Measurements from ENCODE around the gene ZNF688.
A peak's percentile ranks its signal among the peaks of the same experiment; 100 is the strongest.
"Not testable (repeated sequence)": the region's sequence is repeated elsewhere in the genome, so short reads cannot be mapped to it uniquely, and the experiment has no call there.

ZNF688 gene

GRCh38 chr16:30533748-30534367, 37.7 kb downstream of the ZNF688 start:
- DNase-seq (ENCODE audit: low read depth in 2 of 2) = no peak

DNA sequence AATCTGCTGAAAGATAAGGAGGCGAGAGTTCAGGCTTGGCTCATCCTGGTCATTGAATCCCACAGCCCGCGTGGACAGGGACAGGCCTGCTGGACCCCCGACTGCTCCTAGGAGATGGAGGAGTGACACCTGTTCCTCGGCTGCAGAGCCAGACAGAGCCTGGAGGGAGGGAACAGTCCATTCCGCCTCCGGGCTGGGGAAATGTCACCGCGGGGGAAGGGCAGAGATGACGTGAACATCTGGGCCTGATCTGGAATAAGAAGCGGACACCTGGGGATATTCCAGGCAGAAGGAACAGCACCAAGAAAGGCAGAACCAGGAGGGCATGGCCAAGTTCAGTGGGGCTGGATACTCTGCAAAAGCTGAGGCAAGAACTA, 38.4 kb downstream of the ZNF688 start:
- DNase-seq (ENCODE audit: low read depth in 2 of 2) = no peak

DNA sequence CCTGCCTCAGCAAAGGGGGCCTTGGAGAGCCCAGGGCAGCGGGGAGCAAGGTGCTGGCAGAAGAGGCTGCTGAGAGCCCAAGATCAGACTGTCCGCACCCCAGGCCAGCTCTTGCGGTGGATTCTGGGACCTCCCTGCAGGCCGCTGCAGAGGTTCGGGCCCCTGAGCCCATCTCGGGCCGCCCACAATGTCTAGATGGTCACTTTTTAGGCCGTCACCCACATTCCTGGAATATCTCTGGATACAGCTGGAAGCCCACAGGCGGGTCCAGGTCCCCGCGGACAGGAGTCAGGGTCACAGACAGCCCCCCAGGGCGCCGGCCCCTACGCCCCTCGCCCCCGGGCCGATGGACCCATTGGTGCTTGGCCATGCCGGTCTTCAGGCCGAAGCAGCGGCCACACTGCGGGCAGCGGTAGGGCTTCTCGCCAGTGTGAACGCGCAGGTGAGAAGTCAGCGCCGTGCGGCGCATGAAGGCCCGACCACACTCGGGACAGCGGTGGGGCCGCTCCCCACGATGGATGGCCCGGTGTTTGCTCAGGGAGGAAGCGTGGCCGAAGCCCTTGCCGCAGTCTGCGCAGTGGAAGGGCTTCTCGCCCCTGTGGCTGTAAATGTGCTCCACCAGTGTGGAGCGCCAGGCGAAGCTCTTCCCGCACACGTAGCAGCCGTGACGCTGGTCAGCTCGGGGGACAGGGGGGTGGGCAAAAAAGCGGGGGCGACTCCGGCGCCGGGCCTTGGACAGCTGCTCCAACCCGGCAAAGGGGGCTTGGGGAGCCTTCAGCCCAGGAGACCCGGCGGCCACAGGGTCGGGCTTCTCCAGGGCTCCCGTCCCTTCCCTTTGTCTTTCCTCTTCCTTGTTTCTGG, 39.0 kb downstream of the ZNF688 start:
- DNase-seq (ENCODE audit: low read depth in 2 of 2) = no peak

DNA sequence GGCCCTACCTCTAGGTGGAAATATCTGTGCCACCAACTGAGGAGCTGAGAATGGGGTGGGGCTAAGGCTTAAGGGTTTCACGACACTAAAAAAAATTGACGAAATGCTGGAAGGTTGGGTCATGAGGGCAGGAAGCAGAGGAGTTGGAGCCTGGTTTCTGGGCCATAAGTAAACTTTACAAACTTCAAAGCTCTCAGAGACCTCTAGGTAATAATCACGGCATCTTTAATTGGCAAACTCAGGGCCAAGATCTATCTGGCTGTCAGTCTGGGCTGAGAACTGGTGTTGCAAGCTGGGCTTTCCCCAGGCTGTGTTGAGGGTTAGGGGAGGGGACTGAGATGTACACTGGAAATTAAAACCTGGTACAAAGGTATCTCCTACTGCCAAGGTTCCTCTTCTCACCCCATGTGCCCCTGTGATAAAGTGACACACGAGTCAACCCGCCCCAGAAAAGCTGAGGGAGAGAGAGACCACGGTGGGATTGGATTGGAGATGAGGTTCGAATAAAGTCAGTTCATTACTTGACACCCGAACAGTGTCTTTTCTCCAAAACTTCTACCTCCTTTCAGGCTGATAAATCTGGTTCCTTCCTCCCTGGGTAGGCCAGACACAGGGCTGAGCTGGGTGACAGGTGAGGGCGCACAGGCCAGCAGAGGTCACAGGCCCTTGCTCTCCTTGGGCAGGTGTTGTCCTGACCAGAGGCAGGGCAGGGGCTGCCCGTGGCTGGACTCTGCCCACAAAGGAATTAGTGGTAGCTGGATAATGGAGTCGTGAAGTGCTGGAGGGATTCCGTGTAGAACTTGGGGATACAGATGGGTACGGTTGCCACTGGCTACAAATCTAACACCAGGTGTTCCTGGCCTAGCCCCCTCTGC, 41.1 kb downstream of the ZNF688 start:
- no peak for DNase-seq (ENCODE audit: low read depth in 2 of 2)

GRCh38 chr16:30528799-30529457, 42.6 kb downstream of the ZNF688 start:
- DNase-seq (ENCODE audit: low read depth in 2 of 2) = no peak

DNA sequence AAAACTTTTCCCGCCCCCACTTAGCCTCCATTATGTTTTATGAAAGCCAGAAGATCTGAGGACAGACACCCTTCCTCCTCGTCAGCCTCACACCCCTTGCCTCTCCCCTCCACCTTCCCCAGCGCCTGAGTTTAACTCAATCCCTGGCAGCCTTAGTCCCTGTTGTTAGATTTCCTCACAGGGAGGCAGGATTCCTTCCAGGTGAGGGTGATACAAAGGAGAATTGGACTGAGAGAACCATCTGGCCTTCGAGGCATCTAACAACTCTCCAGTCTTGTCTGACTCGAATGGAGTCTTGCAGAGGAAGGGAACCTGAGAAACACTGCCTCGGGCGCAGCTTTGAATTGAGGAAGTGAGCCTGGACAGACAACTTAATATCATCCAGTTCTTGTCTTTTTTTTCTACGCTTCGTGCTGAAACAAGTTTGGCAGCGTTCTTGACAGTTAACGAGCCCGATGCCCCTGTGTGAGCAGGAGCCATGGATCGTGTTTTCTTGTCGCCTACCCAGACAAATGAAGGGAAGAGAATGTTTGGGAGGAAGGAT, 43.8 kb downstream of the ZNF688 start:
- no peak for DNase-seq (ENCODE audit: low read depth in 2 of 2)

GRCh38 chr16:30526823-30527634, 44.5 kb downstream of the ZNF688 start:
- DNase-seq (ENCODE audit: low read depth in 2 of 2) = peak; percentile 78 to 83

DNA sequence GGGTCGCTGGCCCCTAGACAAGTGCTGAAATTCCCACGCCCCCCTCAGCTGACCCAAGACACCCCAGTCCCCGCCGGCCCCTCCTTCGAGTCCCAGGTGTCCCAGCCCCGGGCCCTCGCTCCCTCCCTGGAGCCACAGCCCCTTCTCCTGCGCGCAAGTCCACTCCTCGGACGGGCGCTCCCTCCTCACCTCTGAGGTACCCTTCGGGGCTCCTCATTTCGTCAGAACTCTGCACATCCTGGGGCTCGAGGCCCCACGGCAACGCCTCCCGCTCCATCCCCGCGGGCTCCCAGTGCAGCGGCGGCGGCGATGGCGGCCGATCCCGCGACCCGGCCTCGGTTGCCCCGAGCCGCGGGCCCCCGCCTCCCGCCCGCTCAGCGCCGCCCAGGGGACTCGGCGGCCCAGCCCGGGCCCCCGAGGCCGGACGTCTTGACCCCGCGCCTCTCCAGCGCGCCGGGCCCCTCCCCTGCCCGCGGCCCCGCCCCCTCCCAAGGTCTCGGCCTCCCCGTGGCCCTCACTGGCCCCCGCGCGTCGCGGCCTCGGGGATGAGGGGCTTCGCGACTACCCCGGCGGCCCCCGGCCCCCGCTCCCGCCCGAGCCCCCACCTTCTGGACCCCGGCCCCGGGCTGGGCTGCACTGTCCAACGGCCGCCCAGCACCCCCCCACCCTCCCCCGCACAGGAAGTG, 45.2 kb downstream of the ZNF688 start, which contains the start of gene ZNF768:
ZNF768 (minus strand) TSS at position 430 of the 686 bp plus-strand sequence; CDS start at position 277, 153 bp downstream.
- DNase-seq (ENCODE audit: low read depth in 2 of 2) = no peak

- DNase-seq (ENCODE audit: low read depth in 2 of 2) = no peak
Observed at GRCh38 chr16:30525844-30526136, 45.7 kb downstream of the ZNF688 start.

DNA sequence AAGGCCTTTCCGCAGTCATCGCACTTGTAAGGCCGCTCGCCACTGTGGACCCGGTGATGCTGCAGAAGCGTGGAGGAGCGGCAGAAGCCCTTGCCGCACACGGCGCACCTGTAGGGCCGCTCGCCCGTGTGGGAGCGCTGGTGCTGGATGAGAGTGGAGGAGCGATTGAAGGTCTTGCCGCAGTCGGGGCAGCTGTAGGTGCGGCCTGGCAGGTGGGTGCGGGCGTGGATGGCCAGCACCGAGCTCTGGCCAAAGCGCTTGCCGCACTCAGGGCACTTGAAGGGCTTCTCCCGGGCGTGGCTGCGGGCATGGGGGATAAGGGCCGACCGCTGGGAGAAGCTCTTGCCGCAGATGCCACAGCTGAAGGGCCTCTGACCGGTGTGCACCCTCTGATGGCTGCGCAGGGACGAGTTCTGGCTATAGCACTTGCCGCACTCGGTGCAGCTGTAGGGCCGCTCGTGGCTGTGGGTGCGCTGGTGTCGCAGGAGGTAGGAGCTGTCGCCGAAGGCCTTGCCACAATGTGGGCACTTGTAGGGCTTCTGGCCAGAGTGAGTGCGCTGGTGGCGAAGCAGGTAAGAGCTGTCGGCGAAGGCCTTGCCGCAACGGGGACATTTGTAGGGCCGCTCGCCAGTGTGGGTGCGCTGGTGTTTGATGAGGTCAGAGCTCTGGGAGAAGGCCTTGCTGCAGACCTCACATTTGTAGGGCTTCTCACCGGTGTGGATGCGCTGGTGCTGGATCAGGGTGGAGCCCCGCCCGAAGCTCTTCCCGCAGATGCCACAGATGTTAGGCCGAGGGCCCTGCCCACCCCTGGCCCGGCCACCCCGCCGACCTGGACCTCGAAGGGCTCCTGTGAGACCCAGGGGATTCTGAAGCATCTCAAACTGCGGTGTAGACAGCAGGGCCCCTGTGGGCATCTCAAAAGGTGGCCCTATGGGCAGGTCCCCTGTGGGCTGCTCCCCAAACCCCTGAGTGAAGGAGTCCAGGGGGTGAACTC, 46.6 kb downstream of the ZNF688 start:
- no peak for DNase-seq (ENCODE audit: low read depth in 2 of 2)

DNA sequence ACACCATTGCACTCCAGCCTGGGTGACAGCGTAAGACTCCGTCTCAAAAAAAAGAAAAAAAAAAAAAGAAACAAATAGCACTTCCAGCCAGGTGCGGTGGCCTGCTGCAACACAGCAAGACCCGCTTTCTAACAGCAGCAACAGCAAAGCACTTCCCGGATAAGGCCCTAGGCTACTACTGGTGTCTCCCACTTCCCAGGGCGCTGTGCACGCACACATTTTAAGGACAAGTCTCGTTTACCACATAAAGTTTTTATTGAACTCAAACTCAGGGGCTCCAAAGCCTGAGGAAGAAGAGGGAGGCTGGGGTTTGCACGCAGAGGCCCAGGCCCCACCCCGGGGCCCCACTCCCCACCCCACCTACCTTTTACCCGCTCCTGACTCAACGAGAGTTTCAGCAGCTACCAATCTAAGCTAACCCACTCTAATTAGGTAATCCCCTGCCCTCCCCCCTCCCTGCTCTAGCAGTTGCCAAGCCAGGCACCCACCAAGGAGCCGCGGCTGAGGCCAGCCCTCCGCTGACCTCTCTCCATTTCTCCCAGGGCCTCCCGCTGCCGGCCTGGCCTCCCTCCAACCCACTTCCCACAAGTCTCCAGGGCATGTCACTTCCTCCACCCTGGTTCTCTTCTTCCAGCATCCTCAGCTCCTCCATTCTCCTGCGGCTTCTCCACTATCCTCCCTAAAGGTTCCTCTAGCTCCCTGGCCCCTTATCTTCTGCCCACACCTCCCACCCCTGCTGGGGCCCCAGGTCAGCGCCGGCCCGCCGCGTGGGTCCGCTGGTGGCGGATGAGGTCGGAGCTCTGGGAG, 47.5 kb downstream of the ZNF688 start:
- no peak for DNase-seq (ENCODE audit: low read depth in 2 of 2)

DNA sequence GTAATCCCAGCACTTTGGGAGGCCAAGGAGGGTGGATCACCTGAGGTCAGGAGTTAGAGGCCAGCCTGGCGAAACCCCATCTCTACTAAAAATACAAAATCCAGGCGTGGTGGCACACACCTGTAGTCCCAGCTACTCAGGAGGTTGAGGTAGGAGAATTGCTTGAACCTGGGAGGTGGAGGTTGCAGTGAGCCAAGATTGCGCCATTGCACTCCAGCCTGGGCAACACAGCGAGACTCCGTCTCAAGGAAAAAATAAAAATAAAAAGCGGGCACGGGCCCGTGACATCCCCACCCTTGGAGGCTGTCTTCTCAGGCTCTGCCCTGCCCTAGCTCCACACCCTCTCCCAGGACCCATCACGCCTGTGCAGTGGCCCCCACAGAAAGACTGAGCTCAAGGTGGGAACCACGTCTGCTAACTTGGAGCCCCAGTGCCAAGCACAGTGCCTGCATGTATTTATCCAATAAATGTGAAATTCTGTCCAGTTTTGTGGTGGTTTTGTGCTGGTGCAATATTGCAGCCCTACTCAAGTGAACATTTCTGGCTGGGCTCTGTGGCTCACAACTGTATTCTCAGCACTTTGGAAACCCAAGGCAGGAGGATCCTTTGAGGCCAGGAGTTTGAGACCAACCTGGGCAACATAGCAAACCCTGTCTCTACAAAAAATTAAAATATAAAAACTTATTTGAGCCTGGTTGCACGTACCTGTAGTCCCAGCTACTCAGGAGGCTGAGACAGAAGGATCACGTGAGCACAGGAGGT, 48.6 kb downstream of the ZNF688 start:
- DNase-seq (ENCODE audit: low read depth in 2 of 2) = not testable (repeated sequence)

GRCh38 chr16:30521873-30522641, 49.5 kb downstream of the ZNF688 start:
- no peak for DNase-seq (ENCODE audit: low read depth in 2 of 2)

GRCh38 chr16:30521476-30521872, 50.0 kb downstream of the ZNF688 start:
- no peak for DNase-seq (ENCODE audit: low read depth in 2 of 2)
